Measurements from ENCODE around the gene SNX13. TPM values are rescaled to one million over a fixed set of nuclear protein-coding genes. Genes with fewer than 3 reads are reported as not detected.

SNX13 gene
- total and polyA plus RNA-seq, 2 of the 4 experiments (the other 2 are of a cell fraction): 9.0 to 24.9 TPM

GRCh38 chr7:17963281-17963680 lies 23.0 kb upstream of the SNX13 start:
- Histone ChIP-seq H2AK9ac (replicated peaks; ENCODE audit: low read depth, low read length, poor library complexity) (no peak overlapping the region), H3K9me1 (ENCODE audit: insufficient read depth, low read length) (no peaks in the 10 kb centered on the region; the same call in 1 of the 2 replicates), H2BK20ac (ENCODE audit: low read depth, low read length) (no peak overlapping the region), H3K4ac (ENCODE audit: low read depth, low read length) (no peak overlapping the region), H3K23ac (ENCODE audit: low read depth, low read length) (no peak overlapping the region), H4K20me1 (ENCODE audit: insufficient read depth, low read length) (no peaks in the 10 kb centered on the region), H2AFZ (replicated peaks; ENCODE audit: low read length, poor library complexity) (no peak overlapping the region), H3K4me1 (ENCODE audit: control insufficient read depth, insufficient read depth, low read length) (peaks cover 2% of the 10 kb centered on the region; the same call in 1 of the 2 replicates), H4K91ac (ENCODE audit: insufficient read depth, low read depth, low read length) (no peak overlapping the region), H3K9me3 (ENCODE audit: control insufficient read depth, insufficient read depth, low read length) (no peaks in the 10 kb centered on the region), H3K27ac (ENCODE audit: insufficient read depth, low read length) (no peak overlapping the region), H2BK120ac (ENCODE audit: low read depth, low read length) (no peak overlapping the region), H2BK5ac (ENCODE audit: low read depth, low read length, poor library complexity, severe bottlenecking) (no peak overlapping the region), H3K4me3 (ENCODE audit: insufficient read depth, low read depth, low read length) (no peak overlapping the region), H3K4me2 (ENCODE audit: low read depth, low read length) (no peak overlapping the region), H2BK15ac (ENCODE audit: low read depth, low read length) (no peak overlapping the region), H4K5ac (ENCODE audit: low read depth, low read length) (no peak overlapping the region), H3K14ac (replicated peaks; ENCODE audit: low read depth, low read length) (0 out of 2 replicates have a peak overlapping the region, but pooled peaks have one; percentile 10), H3K18ac (ENCODE audit: low read depth, low read length) (no peak overlapping the region), H3K9ac (ENCODE audit: low read depth, low read length) (no peak overlapping the region), H4K8ac (ENCODE audit: low read depth in 2 of 2, low read length in 2 of 2) (no peak overlapping the region), H3K27me3 (ENCODE audit: control insufficient read depth, insufficient read depth, low read length) (no peaks in the 10 kb centered on the region), H3K56ac (ENCODE audit: extremely low read depth, insufficient read depth, low read length) (no peak overlapping the region), H2AK5ac (ENCODE audit: low read depth, low read length) (no peak overlapping the region), H3K79me1 (ENCODE audit: low read depth in 1 of 2, low read length in 2 of 2) (no peaks in the 10 kb centered on the region), H3K36me3 (ENCODE audit: control insufficient read depth, insufficient read depth, low read length) (no peaks in the 10 kb centered on the region)
- intact Hi-C loops (cut with micrococcal nuclease) (loop anchor here (5.0 to 10.0 kb wide), 3 partner anchors 191 to 1068 kb away; no protein-coding TSS in a partner anchor), in situ Hi-C loops (cut with MboI; ENCODE audit: low sequenced_read_pairs) (loop anchor here (10.0 kb wide), 1 partner anchor 362 kb away; no protein-coding TSS in a partner anchor), dilution Hi-C loops (cut with HindIII; ENCODE audit: low sequenced_read_pairs, unreplicated experiment) (no loop called here)
- whole genome bisulfite sequencing, 2 experiments (ENCODE audit: extremely low coverage in 2 of 2, insufficient read length in 1 of 2): no CpG with 5 or more reads among the region's 3 CpGs
- POLR2A ChIA-PET (ENCODE audit: unreplicated experiment): no interaction called here
- TF ChIP-seq POLR2A (IDR thresholded peaks at IDR 0.05; ENCODE audit: low read depth, low read length): no peak
- peak; percentile 83 for TF ChIP-seq CEBPB (IDR thresholded peaks at IDR 0.05; ENCODE audit: low read depth, low read length)
- peak; percentile 77 for ATAC-seq (ENCODE audit: low read depth)
- CTCF ChIA-PET: interaction anchor here (0.9 kb wide), 1 partner anchor 193 kb away, joined by 3 read pairs; no protein-coding TSS in a partner anchor
- peak; percentile 64 for DNase-seq
- no TSS peak for BruUV-seq (replicated peaks)
